IPS DF 19.7 (cell line): Measurements from ENCODE around the gene KCNK3.
"Not testable (repeated sequence)": the region's sequence is repeated elsewhere in the genome, so short reads cannot be mapped to it uniquely, and the experiment has no call there.

Experiments used
- DNase-seq: peaks from one replicate; pipeline ENCODE4 v3.0.0-alpha.2; 2013; ENCODE audit warnings: low read depth, low spot score

Gene KCNK3

GRCh38 chr2:26754972-26755670 is 62.6 kb downstream of the KCNK3 start:
- DNase-seq: no peak

GRCh38 chr2:26756337-26756736 is 63.8 kb downstream of the KCNK3 start:
- no peak for DNase-seq

- DNase-seq: peak; percentile 95
Measured at GRCh38 chr2:26757873-26758789, 65.6 kb downstream of the KCNK3 start.

GRCh38 chr2:26758790-26759321 is 66.3 kb downstream of the KCNK3 start:
- DNase-seq: no peak

- no peak for DNase-seq
Measured at GRCh38 chr2:26759845-26760244, 67.3 kb downstream of the KCNK3 start.

- not testable (repeated sequence) for DNase-seq
Measured at GRCh38 chr2:26760991-26761390, 68.5 kb downstream of the KCNK3 start.

- no peak for DNase-seq
Measured at GRCh38 chr2:26763019-26763418, 70.5 kb downstream of the KCNK3 start.

GRCh38 chr2:26764078-26764887 is 71.8 kb downstream of the KCNK3 start, which contains the start of gene SLC35F6:
SLC35F6 (plus strand) TSS chr2:26764284; CDS start chr2:26764350, 66 bp downstream.
- DNase-seq: no peak

- DNase-seq: no peak
Measured at GRCh38 chr2:26764906-26765305, 72.4 kb downstream of the KCNK3 start.

- DNase-seq: no peak
Measured at GRCh38 chr2:26765475-26766200, 73.1 kb downstream of the KCNK3 start.

- no peak for DNase-seq
Measured at GRCh38 chr2:26767129-26767528, 74.6 kb downstream of the KCNK3 start.

GRCh38 chr2:26767894-26768487 is 75.5 kb downstream of the KCNK3 start:
- no peak for DNase-seq

- DNase-seq: no peak
Measured at GRCh38 chr2:26768759-26769088, 76.2 kb downstream of the KCNK3 start.

- no peak for DNase-seq
Measured at GRCh38 chr2:26769089-26769761, 76.7 kb downstream of the KCNK3 start.

- DNase-seq: no peak
Measured at GRCh38 chr2:26770986-26771586, 78.6 kb downstream of the KCNK3 start.

GRCh38 chr2:26772064-26773001 is 79.8 kb downstream of the KCNK3 start:
- no peak for DNase-seq

- no peak for DNase-seq
Measured at GRCh38 chr2:26776195-26776800, 83.8 kb downstream of the KCNK3 start.

- no peak for DNase-seq
Measured at GRCh38 chr2:26778098-26778497, 85.6 kb downstream of the KCNK3 start.
